Left colon (tissue), 2 donors: ENCODE data around the gene LNPK. TPM values are rescaled to one million over a fixed set of nuclear protein-coding genes. Genes with fewer than 3 reads are reported as not detected.
"Not testable (repeated sequence)": the region's sequence is repeated elsewhere in the genome, so short reads cannot be mapped to it uniquely, and the experiment has no call there.

Experiments
- ATAC-seq: fragments of 200-7000 bp; cut with Tn5 transposase; one replicate; pipeline ENCODE4 v1.9.1; 2020; ENCODE audit warnings: mild to moderate bottlenecking, moderate library complexity
- DNase-seq, 2 donors: peaks; one replicate each; pipeline ENCODE4 v3.0.0-alpha.2; 2020
- intact Hi-C, 2 donors: fragments of 100-400 bp; cut with DNase I in 1 of 2; cut with micrococcal nuclease in 1 of 2; formaldehyde crosslinking; loops; one replicate each; pipeline versions ENCODE4 v1.11.2 to v1.14.0; 2022; cut with DNase I, micrococcal nuclease
- total RNA-seq, 2 donors: library from RNA; stranded (reverse); fragmentation: NEBNext Ultra II Directional; extraction: Animal tissue kit (Norgen Biotek cat#: 25700); gene quantifications; one replicate each; pipeline ENCODE4 v1.2.1, GENCODE V29; 2021
- donor health status: DM: no; HTN: no; CAD: no.
- donor health status: DM: yes; HTN: yes; CAD: no.

The LNPK gene
- total RNA-seq, 2 donors from 2014 or later: 41.5 to 41.9 TPM

DNA sequence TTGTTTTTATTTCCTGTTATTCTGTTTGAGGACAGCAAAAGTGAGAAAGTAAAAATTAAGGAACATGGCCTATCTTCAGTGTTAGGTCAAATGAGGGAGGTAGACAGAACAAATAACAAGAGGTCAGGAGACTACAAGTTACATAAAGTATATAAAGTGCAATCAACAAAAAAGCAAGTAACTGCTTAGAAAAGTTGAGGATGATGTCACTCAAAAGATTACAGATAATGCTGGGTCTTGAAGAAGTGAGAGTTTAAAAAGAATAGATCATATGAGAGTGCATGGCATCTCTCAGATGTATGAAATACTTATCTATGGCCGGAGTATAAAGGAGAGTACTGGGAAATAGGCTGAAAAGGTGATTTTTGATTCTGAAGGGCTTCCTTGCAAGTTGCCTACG lies 79.9 kb downstream of the LNPK start:
- intact Hi-C loops: no loop called here
- DNase-seq: no peak

GRCh38 chr2:175918935-175919334 lies 83.1 kb downstream of the LNPK start:
- ATAC-seq (peak; percentile 61), DNase-seq (no peak)
- intact Hi-C loops: no loop called here

More for the DNA sequence above, 79.9 kb downstream of the LNPK start:
- no peak for ATAC-seq

- intact Hi-C loops: no loop called here
- DNase-seq (no peak), ATAC-seq (no peak)
Observed at GRCh38 chr2:175914846-175915245, 87.2 kb downstream of the LNPK start.

- ATAC-seq, intact Hi-C loops: not testable (repeated sequence)
- peak in 1 of 2 donors; percentile 16 for DNase-seq
Observed at GRCh38 chr2:175913849-175914743, 88.0 kb downstream of the LNPK start.

GRCh38 chr2:175913267-175913666 lies 88.8 kb downstream of the LNPK start:
- intact Hi-C loops, DNase-seq, ATAC-seq: not testable (repeated sequence)

GRCh38 chr2:175904035-175904434 lies 98.0 kb downstream of the LNPK start:
- intact Hi-C loops: no loop called here
- DNase-seq: no peak
- no peak for ATAC-seq

DNA sequence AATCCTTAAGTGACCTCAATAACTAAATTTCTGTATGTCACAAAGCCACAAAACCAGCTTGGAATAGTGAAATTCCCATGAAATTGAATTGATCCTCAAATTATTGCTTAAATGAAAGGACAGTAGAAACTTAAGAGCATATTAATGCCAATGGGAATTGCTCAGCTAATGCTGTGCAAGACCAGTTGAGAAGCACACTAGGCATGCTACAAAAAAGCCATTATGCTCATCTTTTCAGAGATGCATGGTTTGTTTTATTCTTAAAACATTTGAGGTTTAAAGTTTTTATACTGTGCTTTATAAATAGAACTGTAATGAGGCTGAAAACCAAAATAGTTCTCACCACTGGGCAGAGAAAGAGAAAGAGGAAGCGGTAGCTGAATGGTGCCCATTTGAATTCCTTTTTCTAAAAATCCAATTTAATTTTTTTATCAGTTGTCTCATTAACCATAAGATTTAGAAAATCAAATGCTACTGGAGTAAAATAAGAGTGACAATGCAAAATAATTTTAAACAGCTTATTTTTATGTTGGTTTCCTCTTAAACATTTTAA lies 98.6 kb downstream of the LNPK start:
- no peak for DNase-seq
- intact Hi-C loops: no loop called here
- no peak for ATAC-seq

DNA sequence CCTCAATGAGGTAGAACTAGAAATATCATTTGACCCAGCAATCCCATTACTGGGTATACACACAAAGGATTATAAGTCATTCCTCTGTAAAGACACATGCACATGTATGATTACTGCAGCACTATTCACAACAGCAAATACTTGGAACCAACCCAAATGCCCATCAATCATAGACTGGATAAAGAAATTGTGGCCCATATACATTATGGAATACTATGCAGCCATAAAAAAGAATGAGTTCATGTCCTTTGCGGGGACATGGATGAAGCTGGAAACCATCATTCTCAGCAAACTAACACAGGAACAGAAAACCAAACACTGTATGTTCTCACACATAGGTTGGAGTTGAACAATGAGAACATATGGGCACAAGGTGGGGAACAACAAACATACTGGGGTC lies 106.1 kb downstream of the LNPK start:
- DNase-seq: not testable (repeated sequence)

GRCh38 chr2:175892046-175892445 lies 110.0 kb downstream of the LNPK start:
- intact Hi-C loops: no loop called here
- ATAC-seq (no peak), DNase-seq (no peak)

More for the DNA sequence above, 106.1 kb downstream of the LNPK start:
- ATAC-seq, intact Hi-C loops: not testable (repeated sequence)

DNA sequence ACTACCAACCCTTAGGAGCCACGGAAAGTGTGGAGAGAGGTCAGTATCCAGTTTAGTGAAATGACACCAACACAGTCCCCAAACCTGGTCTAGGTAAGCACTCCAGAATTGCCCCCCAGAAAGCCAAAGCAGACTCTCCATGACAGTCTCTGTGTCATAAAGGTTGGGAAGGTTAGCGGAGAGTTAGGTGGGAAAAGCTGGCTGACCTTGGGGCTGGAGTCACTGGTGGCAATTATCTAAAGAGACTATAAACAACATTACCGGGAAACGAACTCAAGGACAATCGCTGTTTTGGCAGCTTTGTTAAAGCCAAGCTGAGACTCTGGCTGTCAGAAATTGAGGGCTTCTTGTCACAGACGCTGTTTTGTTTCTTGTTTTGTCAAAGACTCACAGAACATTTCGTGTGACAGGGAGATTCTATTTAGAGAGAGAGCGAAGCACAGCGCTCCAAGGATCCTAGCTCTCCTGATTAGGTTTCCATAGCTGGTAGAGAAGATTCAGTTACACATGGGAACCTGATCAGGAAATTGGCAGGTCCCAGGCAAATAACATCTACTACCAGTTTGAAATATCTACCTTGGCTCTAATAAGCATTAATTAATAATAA lies 111.3 kb downstream of the LNPK start:
- ATAC-seq (no peak), DNase-seq (no peak)
- intact Hi-C loops: no loop called here

DNA sequence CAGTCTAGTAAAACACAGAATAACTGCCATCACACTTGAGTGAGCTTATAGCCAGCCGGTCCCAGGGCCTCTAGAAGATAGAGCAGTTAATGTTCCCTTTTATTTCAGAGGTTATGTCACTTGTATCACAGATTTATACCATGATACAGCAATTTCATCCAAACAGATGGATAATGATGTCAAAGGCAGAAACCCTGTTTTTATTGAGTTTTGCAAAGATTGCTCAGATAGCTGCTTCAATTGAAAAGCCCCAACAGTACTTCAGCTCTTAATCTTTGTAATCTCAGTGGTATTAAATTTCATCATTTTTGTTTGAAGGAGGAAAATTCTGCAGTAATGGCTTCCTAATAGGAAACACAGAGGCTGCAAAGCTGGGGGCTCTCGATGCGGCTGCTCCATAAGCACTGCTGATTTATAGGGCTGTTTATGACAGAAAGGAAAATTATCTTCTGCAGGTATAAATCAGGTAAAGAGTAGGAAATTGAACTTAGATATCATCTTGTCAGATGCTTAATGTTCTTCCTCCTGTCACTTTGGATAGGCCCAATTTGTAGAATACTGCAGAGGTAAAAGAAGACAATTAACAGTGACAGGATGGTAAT lies 112.3 kb downstream of the LNPK start:
- DNase-seq: no peak
- intact Hi-C loops: no loop called here
- ATAC-seq: no peak

DNA sequence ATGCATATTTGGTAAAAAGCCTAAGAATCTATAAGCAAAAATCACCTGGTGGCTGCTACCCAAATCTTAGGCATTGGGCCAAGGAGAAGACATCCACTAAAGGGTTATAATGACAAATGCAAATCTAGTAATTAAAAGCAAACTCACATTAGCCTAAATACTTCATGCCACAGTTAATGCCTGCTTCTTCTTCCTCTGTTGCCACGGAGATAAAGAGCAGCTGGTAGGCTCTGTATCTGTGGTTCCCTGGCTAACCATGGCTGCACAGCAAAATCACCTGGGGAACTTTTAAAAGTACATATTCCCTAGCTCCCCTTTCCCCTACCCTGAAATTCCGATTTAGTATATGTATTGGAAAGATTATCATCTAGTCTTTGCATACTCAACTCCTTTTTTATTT lies 114.3 kb downstream of the LNPK start:
- intact Hi-C loops: no loop called here
- ATAC-seq (no peak), DNase-seq (no peak)

- intact Hi-C loops: no loop called here
- ATAC-seq (no peak), DNase-seq (no peak)
Observed at GRCh38 chr2:175884697-175885393, 117.2 kb downstream of the LNPK start.

- intact Hi-C loops: no loop called here
- ATAC-seq: no peak
- DNase-seq: no peak
Observed at GRCh38 chr2:175883586-175884194, 118.4 kb downstream of the LNPK start.

- ATAC-seq (no peak), DNase-seq (no peak)
- intact Hi-C loops: no loop called here
Observed at GRCh38 chr2:175879679-175880078, 122.4 kb downstream of the LNPK start.

- ATAC-seq: no peak
- intact Hi-C loops: no loop called here
- DNase-seq: no peak
Observed at GRCh38 chr2:175877845-175878544, 124.1 kb downstream of the LNPK start.

- intact Hi-C loops: no loop called here
- DNase-seq: no peak
- ATAC-seq: no peak
Observed at GRCh38 chr2:175874291-175874690, 127.8 kb downstream of the LNPK start.
